CD1c-positive myeloid dendritic cell (primary cell): ENCODE data around the gene HDAC4.

ENCODE experiments used
- DNase-seq: peaks from one replicate; pipeline ENCODE4 v3.0.0-alpha.2; 2016; ENCODE audit errors: extremely low spot score

The HDAC4 gene

GRCh38 chr2:239169311-239170048 is 231.3 kb downstream of the HDAC4 start:
- no peak for DNase-seq

GRCh38 chr2:239168575-239168974 is 232.2 kb downstream of the HDAC4 start:
- no peak for DNase-seq

- no peak for DNase-seq
Observed at GRCh38 chr2:239167766-239168444, 232.9 kb downstream of the HDAC4 start.

GRCh38 chr2:239167011-239167673 is 233.7 kb downstream of the HDAC4 start:
- no peak for DNase-seq

GRCh38 chr2:239166201-239166834 is 234.5 kb downstream of the HDAC4 start:
- no peak for DNase-seq

- DNase-seq = no peak
Observed at GRCh38 chr2:239165206-239165831, 235.5 kb downstream of the HDAC4 start.

GRCh38 chr2:239164335-239164871 is 236.4 kb downstream of the HDAC4 start:
- no peak for DNase-seq

GRCh38 chr2:239163688-239164334 is 237.0 kb downstream of the HDAC4 start:
- DNase-seq = no peak

GRCh38 chr2:239162976-239163687 is 237.7 kb downstream of the HDAC4 start:
- no peak for DNase-seq

- no peak for DNase-seq
Observed at GRCh38 chr2:239162141-239162821, 238.5 kb downstream of the HDAC4 start.

GRCh38 chr2:239161711-239162140 is 239.1 kb downstream of the HDAC4 start:
- no peak for DNase-seq

- DNase-seq = no peak
Observed at GRCh38 chr2:239160226-239161143, 240.3 kb downstream of the HDAC4 start.

GRCh38 chr2:239159476-239159911 is 241.3 kb downstream of the HDAC4 start:
- DNase-seq = no peak

- no peak for DNase-seq
Observed at GRCh38 chr2:239158641-239159475, 242.0 kb downstream of the HDAC4 start.

- DNase-seq = no peak
Observed at GRCh38 chr2:239157771-239158170, 243.0 kb downstream of the HDAC4 start.

GRCh38 chr2:239157269-239157668 is 243.6 kb downstream of the HDAC4 start:
- no peak for DNase-seq

GRCh38 chr2:239156516-239157265 is 244.1 kb downstream of the HDAC4 start:
- DNase-seq = no peak
